HepG2 (cell line): Measurements from ENCODE around the gene GUK1. TPM values are rescaled to one million over a fixed set of nuclear protein-coding genes. Genes with fewer than 3 reads are reported as not detected.

Experiments used
- CEBPB ChIP-seq: IDR thresholded peaks from 2 replicates; pipeline ENCODE4 v1.6.1; 2011; ENCODE audit warnings: low read depth, low read length, improper control_type of control experiment, borderline replicate concordance
- DR1 ChIP-seq: sonication (generic); formaldehyde crosslinking; IDR thresholded peaks from 2 replicates; pipeline ENCODE4 v1.8.0; 2021; ENCODE audit warnings: mild to moderate bottlenecking, missing genetic modification reagents, inconsistent platforms
- GATAD1 ChIP-seq: IDR thresholded peaks from 2 replicates; pipeline ENCODE4 v1.6.1; 2016; ENCODE audit warnings: missing genetic modification reagents, missing compliant biosample characterization
- HNRNPUL1 ChIP-seq: fragments of 200-400 bp; formaldehyde crosslinking; IDR thresholded peaks from 2 replicates; pipeline ENCODE4 v1.6.1; 2017; ENCODE audit warnings: low read depth, mild to moderate bottlenecking, low read length, moderate library complexity
- JDP2 ChIP-seq: sonication (generic); formaldehyde crosslinking; IDR thresholded peaks from 2 replicates; pipeline ENCODE4 v1.8.1; 2022; ENCODE audit warnings: missing genetic modification reagents, borderline replicate concordance
- NR2F1 ChIP-seq, 2 experiments: fragments of 450-650 bp in 1 of 2; formaldehyde crosslinking in 1 of 2; IDR thresholded peaks; 2 replicates each; pipeline versions ENCODE4 v1.5.0 to v1.6.1; 2016 to 2020; ENCODE audit warnings: mild to moderate bottlenecking in 1 of 2, missing compliant biosample characterization in 1 of 2, missing genetic modification reagents in 1 of 2, moderate library complexity in 1 of 2
- STAG1 ChIP-seq: sonication (generic); formaldehyde crosslinking; IDR thresholded peaks from 2 replicates; pipeline ENCODE4 v1.4.0; 2020; ENCODE audit warnings: missing genetic modification reagents
- TAF15 ChIP-seq: fragments of 200-400 bp; formaldehyde crosslinking; IDR thresholded peaks from one replicate; pipeline ENCODE4 v1.6.1; 2018; ENCODE audit warnings: mild to moderate bottlenecking, low read depth, low read length; ENCODE audit not compliant: poor library complexity, severe bottlenecking
- YEATS2 ChIP-seq: sonication (generic); formaldehyde crosslinking; IDR thresholded peaks from 2 replicates; pipeline ENCODE4 v1.4.0; 2020; ENCODE audit warnings: missing genetic modification reagents, borderline replicate concordance
- ZBTB3 ChIP-seq: sonication (generic); formaldehyde crosslinking; IDR thresholded peaks from 2 replicates; pipeline ENCODE4 v1.4.0; 2020; ENCODE audit warnings: low read depth, mild to moderate bottlenecking, moderate library complexity, missing genetic modification reagents, borderline replicate concordance
- ZBTB38 ChIP-seq: sonication (generic); formaldehyde crosslinking; IDR thresholded peaks from 2 replicates; pipeline ENCODE4 v1.5.1; 2020; ENCODE audit warnings: mild to moderate bottlenecking, missing genetic modification reagents
- ZFP1 ChIP-seq: IDR thresholded peaks from 2 replicates; pipeline ENCODE4 v1.6.1; 2016
- ZNF138 ChIP-seq: sonication (generic); formaldehyde crosslinking; IDR thresholded peaks from 2 replicates; pipeline ENCODE4 v1.5.0; 2020; ENCODE audit warnings: mild to moderate bottlenecking, low read depth, missing genetic modification reagents
- ZNF180 ChIP-seq: sonication (generic); formaldehyde crosslinking; IDR thresholded peaks from 2 replicates; pipeline ENCODE4 v1.4.0; 2020; ENCODE audit warnings: low read depth, missing genetic modification reagents, borderline replicate concordance
- ZNF3 ChIP-seq: IDR thresholded peaks from 2 replicates; pipeline ENCODE4 v1.7.0; 2017; ENCODE audit warnings: inconsistent platforms
- ZNF460 ChIP-seq: sonication (generic); formaldehyde crosslinking; IDR thresholded peaks from 2 replicates; pipeline ENCODE4 v1.5.1; 2020; ENCODE audit warnings: missing genetic modification reagents, mild to moderate bottlenecking, borderline replicate concordance
- ZNF670 ChIP-seq: sonication (generic); formaldehyde crosslinking; IDR thresholded peaks from 2 replicates; pipeline ENCODE4 v1.8.0; 2022; ENCODE audit warnings: mild to moderate bottlenecking, missing genetic modification reagents, borderline replicate concordance
- ZSCAN12 ChIP-seq: sonication (generic); formaldehyde crosslinking; IDR thresholded peaks from 2 replicates; pipeline ENCODE4 v1.9.0; 2021; ENCODE audit warnings: mild to moderate bottlenecking, missing genetic modification reagents
- polyA plus RNA-seq, 8 experiments: library from polyadenylated mRNA; depleted of rRNA in 3 of 8; stranded (reverse) in 7 of 8; unstranded in 1 of 8; fragments of >200 nt; fragmentation: Illumina TruSeq in 4 of 8; extraction: Trizol in 4 of 8; gene quantifications; 2 replicates each; pipeline versions ENCODE4 v1.2.1 to v1.2.3, GENCODE V29; 2011 to 2016; ENCODE audit warnings: low read depth in 4 of 8, missing spikeins in 1 of 8, mixed read lengths in 1 of 8; ENCODE audit not compliant: insufficient read depth in 1 of 8
- total RNA-seq, 5 experiments: library from RNA; depleted of rRNA; stranded (reverse); fragments of >200 nt; fragmentation: Illumina TruSeq; extraction: Trizol; gene quantifications; 2 replicates each; pipeline ENCODE4 v1.2.3, GENCODE V29; 2016; ENCODE audit warnings: low read depth in 1 of 5
- TF ChIP-seq, protein P1 (sequence below): sonication (generic); formaldehyde crosslinking; IDR thresholded peaks from 2 replicates; pipeline ENCODE4 v1.4.0; 2020; ENCODE audit warnings: missing genetic modification reagents, borderline replicate concordance
- TF ChIP-seq, protein P2 (sequence below): IDR thresholded peaks from 2 replicates; pipeline ENCODE4 v1.6.1; 2016; ENCODE audit warnings: mild to moderate bottlenecking
- TF ChIP-seq, protein P3 (sequence below): sonication (generic); formaldehyde crosslinking; IDR thresholded peaks from 2 replicates; pipeline ENCODE4 v1.4.0; 2020; ENCODE audit warnings: missing genetic modification reagents
- TF ChIP-seq, protein P4 (sequence below): sonication (generic); formaldehyde crosslinking; IDR thresholded peaks from 2 replicates; pipeline ENCODE4 v1.4.0; 2020; ENCODE audit warnings: mild to moderate bottlenecking, missing genetic modification reagents

Gene GUK1
- total and polyA plus RNA-seq, 2 of the 13 experiments (the other 11 are each of a cell fraction or from before 2014, with no cell fraction given) = 116 to 154 TPM

DNA sequence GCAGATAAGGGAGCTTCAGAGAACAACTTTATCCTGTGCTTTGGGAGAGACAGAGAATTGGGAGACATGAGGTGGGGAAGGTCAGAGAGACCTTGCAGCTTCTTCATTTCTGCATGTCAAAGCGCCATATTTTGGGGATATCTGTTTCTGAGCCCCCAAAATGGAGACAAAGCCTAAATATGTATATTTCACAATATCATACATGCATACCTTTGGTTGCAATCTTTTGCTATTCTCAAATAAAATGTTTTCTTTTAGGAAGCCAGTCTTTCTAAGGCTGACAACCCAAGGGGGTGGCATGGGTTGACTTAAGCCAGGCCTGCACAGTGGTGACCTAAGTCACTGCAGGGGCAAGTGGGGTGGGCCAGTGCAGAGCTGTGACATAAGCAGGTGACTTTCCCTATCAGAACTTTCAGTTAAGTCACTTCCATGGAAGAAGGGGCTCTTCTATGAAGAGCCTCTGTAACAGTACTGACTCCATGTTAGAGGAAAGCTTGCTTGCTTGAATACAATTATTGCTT is 17.1 kb upstream of the GUK1 start (continued):
- TF ChIP-seq, protein P1, sequence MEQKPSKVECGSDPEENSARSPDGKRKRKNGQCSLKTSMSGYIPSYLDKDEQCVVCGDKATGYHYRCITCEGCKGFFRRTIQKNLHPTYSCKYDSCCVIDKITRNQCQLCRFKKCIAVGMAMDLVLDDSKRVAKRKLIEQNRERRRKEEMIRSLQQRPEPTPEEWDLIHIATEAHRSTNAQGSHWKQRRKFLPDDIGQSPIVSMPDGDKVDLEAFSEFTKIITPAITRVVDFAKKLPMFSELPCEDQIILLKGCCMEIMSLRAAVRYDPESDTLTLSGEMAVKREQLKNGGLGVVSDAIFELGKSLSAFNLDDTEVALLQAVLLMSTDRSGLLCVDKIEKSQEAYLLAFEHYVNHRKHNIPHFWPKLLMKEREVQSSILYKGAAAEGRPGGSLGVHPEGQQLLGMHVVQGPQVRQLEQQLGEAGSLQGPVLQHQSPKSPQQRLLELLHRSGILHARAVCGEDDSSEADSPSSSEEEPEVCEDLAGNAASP = no peak
- TF ChIP-seq, protein P2, sequence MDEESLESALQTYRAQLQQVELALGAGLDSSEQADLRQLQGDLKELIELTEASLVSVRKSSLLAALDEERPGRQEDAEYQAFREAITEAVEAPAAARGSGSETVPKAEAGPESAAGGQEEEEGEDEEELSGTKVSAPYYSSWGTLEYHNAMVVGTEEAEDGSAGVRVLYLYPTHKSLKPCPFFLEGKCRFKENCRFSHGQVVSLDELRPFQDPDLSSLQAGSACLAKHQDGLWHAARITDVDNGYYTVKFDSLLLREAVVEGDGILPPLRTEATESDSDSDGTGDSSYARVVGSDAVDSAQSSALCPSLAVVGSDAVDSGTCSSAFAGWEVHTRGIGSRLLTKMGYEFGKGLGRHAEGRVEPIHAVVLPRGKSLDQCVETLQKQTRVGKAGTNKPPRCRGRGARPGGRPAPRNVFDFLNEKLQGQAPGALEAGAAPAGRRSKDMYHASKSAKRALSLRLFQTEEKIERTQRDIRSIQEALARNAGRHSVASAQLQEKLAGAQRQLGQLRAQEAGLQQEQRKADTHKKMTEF (CRISPR knock-in tag) = 0 out of 2 replicates have a peak, but pooled peaks have one; percentile 6
- no peak for TF ChIP-seq ZFP1 (CRISPR knock-in tag)
- TF ChIP-seq, protein P3, sequence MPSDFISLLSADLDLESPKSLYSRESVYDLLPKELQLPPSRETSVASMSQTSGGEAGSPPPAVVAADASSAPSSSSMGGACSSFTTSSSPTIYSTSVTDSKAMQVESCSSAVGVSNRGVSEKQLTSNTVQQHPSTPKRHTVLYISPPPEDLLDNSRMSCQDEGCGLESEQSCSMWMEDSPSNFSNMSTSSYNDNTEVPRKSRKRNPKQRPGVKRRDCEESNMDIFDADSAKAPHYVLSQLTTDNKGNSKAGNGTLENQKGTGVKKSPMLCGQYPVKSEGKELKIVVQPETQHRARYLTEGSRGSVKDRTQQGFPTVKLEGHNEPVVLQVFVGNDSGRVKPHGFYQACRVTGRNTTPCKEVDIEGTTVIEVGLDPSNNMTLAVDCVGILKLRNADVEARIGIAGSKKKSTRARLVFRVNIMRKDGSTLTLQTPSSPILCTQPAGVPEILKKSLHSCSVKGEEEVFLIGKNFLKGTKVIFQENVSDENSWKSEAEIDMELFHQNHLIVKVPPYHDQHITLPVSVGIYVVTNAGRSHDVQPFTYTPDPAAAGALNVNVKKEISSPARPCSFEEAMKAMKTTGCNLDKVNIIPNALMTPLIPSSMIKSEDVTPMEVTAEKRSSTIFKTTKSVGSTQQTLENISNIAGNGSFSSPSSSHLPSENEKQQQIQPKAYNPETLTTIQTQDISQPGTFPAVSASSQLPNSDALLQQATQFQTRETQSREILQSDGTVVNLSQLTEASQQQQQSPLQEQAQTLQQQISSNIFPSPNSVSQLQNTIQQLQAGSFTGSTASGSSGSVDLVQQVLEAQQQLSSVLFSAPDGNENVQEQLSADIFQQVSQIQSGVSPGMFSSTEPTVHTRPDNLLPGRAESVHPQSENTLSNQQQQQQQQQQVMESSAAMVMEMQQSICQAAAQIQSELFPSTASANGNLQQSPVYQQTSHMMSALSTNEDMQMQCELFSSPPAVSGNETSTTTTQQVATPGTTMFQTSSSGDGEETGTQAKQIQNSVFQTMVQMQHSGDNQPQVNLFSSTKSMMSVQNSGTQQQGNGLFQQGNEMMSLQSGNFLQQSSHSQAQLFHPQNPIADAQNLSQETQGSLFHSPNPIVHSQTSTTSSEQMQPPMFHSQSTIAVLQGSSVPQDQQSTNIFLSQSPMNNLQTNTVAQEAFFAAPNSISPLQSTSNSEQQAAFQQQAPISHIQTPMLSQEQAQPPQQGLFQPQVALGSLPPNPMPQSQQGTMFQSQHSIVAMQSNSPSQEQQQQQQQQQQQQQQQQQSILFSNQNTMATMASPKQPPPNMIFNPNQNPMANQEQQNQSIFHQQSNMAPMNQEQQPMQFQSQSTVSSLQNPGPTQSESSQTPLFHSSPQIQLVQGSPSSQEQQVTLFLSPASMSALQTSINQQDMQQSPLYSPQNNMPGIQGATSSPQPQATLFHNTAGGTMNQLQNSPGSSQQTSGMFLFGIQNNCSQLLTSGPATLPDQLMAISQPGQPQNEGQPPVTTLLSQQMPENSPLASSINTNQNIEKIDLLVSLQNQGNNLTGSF (CRISPR knock-in tag) = no peak
- no peak for TF ChIP-seq TAF15
- TF ChIP-seq ZNF670 = no peak
- TF ChIP-seq, protein P4, sequence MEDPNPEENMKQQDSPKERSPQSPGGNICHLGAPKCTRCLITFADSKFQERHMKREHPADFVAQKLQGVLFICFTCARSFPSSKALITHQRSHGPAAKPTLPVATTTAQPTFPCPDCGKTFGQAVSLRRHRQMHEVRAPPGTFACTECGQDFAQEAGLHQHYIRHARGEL (CRISPR knock-in tag) = no peak
- no peak for TF ChIP-seq ZBTB3
- TF ChIP-seq GATAD1 (CRISPR knock-in tag) = no peak
- TF ChIP-seq ZNF138 (CRISPR knock-in tag) = no peak
- TF ChIP-seq ZBTB38 = no peak
- peak; percentile 47 to 66; a peak in 2 of 4 replicates for TF ChIP-seq NR2F1 (CRISPR knock-in tag; IDR thresholded peaks at IDR 0.05)
- no peak for TF ChIP-seq YEATS2 (CRISPR knock-in tag)
- no peak for TF ChIP-seq ZNF460 (CRISPR knock-in tag)
- no peak for TF ChIP-seq JDP2
- no peak for TF ChIP-seq ZNF3 (CRISPR knock-in tag)
- no peak for TF ChIP-seq ZSCAN12 (CRISPR knock-in tag)
- no peak for TF ChIP-seq STAG1 (CRISPR knock-in tag)
- TF ChIP-seq HNRNPUL1 = no peak
- peak; percentile 34; the same call in 1 of the 2 replicates for TF ChIP-seq CEBPB
- TF ChIP-seq ZNF180 (CRISPR knock-in tag) = no peak
- no peak for TF ChIP-seq DR1 (CRISPR knock-in tag)
